ENCODE data around the gene KRT6A. TPM values are rescaled to one million over a fixed set of nuclear protein-coding genes. Genes with fewer than 3 reads are reported as not detected.

Gene KRT6A
- total and polyA plus RNA-seq, 9 of the 15 experiments (the other 6 are each of a cell fraction or from before 2014, with no cell fraction given), result 0.26 TPM; not detected in 8

DNA sequence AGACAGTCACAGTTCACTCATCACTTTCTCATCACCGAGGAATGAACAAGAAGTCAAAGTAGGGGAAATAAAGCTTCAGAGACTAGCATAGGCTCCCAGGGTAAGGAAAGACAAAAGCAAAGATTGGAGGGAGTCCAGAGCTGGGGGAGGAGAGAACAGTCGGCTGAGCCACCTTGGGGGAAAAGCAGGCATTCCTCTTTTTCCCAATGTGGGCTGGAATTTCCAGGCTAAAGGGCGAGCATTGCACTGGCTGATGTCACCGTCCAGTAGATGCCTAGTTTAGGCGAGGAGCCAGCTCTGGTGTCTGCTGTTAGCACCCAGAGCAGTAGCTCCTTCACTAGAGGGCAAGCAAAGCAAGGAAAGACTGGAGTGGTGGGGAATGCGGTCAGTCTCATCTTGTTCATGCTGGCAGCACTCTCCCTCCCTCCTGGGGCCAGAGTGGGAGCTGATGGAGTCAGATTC, 50.4 kb downstream of the KRT6A start:
- ChIA-PET CTCF (ENCODE audit: low intra/inter-chr PET ratio) (no interaction called here), POLR2A (no interaction called here)
- DNase-seq (ENCODE audit: extremely low read depth in 1 of 4, low spot score in 3 of 4), result no peak
- intact Hi-C loops (cut with micrococcal nuclease) (no loop called here), in situ Hi-C loops (cut with MboI) (no loop called here)
- Histone ChIP-seq H3K4me1 (replicated peaks in 1 of 2; ENCODE audit: control insufficient read depth in 2 of 2, insufficient read depth in 2 of 2, low read length in 2 of 2) (no peaks in the 10 kb centered on the region), H3K9me1 (ENCODE audit: control insufficient read depth, insufficient read depth, low read length) (no peaks in the 10 kb centered on the region), H3K9me3 (replicated peaks; ENCODE audit: control insufficient read depth, insufficient read depth, low read depth, low read length) (no peaks in the 10 kb centered on the region), H3K9ac (ENCODE audit: insufficient read depth in 1 of 2, low read depth in 2 of 2, low read length in 2 of 2) (no peak overlapping the region), H3K4me3 (no peak overlapping the region), H3K79me2 (ENCODE audit: control insufficient read depth, insufficient read depth, low read length) (no peaks in the 10 kb centered on the region), H4K20me1 (replicated peaks; ENCODE audit: control insufficient read depth, insufficient read depth, low read length) (no peaks in the 10 kb centered on the region; the same call in 1 of the 2 replicates), H3K4me2 (ENCODE audit: insufficient read depth, low read length) (no peak overlapping the region), H3K36me3 (ENCODE audit: control insufficient read depth, insufficient read depth, low read length) (no peaks in the 10 kb centered on the region), H3K27ac (ENCODE audit: extremely low read depth, low read depth, low read length) (no peak overlapping the region), H3K27me3 (ENCODE audit: control insufficient read depth in 2 of 2, insufficient read depth in 2 of 2, low read length in 2 of 2) (peaks cover 2 to 36% of the 10 kb centered on the region in 2 experiments; a peak in 4 of 5 replicates), H2AFZ (ENCODE audit: low read depth, low read length) (no peak overlapping the region)
- no TSS peak for BruUV-seq (replicated peaks)
- TF ChIP-seq TCF7 (IDR thresholded peaks at IDR 0.05; ENCODE audit: borderline replicate concordance) (no peak), DDX20 (tag; IDR thresholded peaks at IDR 0.05; ENCODE audit: low read depth) (no peak), PYGO2 (tag; IDR thresholded peaks at IDR 0.05) (no peak), CEBPB (tag; IDR thresholded peaks at IDR 0.05) (no peak), PTRF (tag; IDR thresholded peaks at IDR 0.05) (no peak), RBBP5 (IDR thresholded peaks at IDR 0.05; ENCODE audit: borderline replicate concordance, insufficient read depth, low read length, poor library complexity, severe bottlenecking) (no peak), PML (IDR thresholded peaks at IDR 0.05; ENCODE audit: low read length) (no peak), IRF2 (CRISPR knock-in tag; IDR thresholded peaks at IDR 0.05) (no peak), ZNF583 (CRISPR knock-in tag; IDR thresholded peaks at IDR 0.05) (no peak), MAZ (CRISPR knock-in tag; conservative IDR thresholded peaks at IDR 0.05 in 1 of 2, IDR thresholded peaks at IDR 0.05 in 1 of 2) (no peak), NFE2 (IDR thresholded peaks at IDR 0.05; ENCODE audit: low read depth) (no peak)
- TF ChIP-seq, protein P1, sequence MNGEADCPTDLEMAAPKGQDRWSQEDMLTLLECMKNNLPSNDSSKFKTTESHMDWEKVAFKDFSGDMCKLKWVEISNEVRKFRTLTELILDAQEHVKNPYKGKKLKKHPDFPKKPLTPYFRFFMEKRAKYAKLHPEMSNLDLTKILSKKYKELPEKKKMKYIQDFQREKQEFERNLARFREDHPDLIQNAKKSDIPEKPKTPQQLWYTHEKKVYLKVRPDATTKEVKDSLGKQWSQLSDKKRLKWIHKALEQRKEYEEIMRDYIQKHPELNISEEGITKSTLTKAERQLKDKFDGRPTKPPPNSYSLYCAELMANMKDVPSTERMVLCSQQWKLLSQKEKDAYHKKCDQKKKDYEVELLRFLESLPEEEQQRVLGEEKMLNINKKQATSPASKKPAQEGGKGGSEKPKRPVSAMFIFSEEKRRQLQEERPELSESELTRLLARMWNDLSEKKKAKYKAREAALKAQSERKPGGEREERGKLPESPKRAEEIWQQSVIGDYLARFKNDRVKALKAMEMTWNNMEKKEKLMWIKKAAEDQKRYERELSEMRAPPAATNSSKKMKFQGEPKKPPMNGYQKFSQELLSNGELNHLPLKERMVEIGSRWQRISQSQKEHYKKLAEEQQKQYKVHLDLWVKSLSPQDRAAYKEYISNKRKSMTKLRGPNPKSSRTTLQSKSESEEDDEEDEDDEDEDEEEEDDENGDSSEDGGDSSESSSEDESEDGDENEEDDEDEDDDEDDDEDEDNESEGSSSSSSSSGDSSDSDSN (IDR thresholded peaks at IDR 0.05; ENCODE audit: borderline replicate concordance in 1 of 2, low read depth in 2 of 2, low read length in 2 of 2), result no peak
- TF ChIP-seq, protein P2, sequence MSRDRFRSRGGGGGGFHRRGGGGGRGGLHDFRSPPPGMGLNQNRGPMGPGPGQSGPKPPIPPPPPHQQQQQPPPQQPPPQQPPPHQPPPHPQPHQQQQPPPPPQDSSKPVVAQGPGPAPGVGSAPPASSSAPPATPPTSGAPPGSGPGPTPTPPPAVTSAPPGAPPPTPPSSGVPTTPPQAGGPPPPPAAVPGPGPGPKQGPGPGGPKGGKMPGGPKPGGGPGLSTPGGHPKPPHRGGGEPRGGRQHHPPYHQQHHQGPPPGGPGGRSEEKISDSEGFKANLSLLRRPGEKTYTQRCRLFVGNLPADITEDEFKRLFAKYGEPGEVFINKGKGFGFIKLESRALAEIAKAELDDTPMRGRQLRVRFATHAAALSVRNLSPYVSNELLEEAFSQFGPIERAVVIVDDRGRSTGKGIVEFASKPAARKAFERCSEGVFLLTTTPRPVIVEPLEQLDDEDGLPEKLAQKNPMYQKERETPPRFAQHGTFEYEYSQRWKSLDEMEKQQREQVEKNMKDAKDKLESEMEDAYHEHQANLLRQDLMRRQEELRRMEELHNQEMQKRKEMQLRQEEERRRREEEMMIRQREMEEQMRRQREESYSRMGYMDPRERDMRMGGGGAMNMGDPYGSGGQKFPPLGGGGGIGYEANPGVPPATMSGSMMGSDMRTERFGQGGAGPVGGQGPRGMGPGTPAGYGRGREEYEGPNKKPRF (IDR thresholded peaks at IDR 0.05; ENCODE audit: low read depth, low read length), result no peak
- TF ChIP-seq, protein P3, sequence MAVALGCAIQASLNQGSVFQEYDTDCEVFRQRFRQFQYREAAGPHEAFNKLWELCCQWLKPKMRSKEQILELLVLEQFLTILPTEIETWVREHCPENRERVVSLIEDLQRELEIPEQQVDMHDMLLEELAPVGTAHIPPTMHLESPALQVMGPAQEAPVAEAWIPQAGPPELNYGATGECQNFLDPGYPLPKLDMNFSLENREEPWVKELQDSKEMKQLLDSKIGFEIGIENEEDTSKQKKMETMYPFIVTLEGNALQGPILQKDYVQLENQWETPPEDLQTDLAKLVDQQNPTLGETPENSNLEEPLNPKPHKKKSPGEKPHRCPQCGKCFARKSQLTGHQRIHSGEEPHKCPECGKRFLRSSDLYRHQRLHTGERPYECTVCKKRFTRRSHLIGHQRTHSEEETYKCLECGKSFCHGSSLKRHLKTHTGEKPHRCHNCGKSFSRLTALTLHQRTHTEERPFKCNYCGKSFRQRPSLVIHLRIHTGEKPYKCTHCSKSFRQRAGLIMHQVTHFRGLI (CRISPR knock-in tag; IDR thresholded peaks at IDR 0.05), result no peak
- TF ChIP-seq, protein P4, sequence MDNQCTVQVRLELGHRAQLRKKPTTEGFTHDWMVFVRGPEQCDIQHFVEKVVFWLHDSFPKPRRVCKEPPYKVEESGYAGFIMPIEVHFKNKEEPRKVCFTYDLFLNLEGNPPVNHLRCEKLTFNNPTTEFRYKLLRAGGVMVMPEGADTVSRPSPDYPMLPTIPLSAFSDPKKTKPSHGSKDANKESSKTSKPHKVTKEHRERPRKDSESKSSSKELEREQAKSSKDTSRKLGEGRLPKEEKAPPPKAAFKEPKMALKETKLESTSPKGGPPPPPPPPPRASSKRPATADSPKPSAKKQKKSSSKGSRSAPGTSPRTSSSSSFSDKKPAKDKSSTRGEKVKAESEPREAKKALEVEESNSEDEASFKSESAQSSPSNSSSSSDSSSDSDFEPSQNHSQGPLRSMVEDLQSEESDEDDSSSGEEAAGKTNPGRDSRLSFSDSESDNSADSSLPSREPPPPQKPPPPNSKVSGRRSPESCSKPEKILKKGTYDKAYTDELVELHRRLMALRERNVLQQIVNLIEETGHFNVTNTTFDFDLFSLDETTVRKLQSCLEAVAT (IDR thresholded peaks at IDR 0.05), result no peak
- ATAC-seq, result no peak
- FAIRE-seq, result no peak
- WGBS (ENCODE audit: insufficient coverage, low coverage, missing lambda C conversion rate), result 0% methylated on average over 6 of the region's 6 CpGs
